Measurements from ENCODE around the gene BCL2L15.

The BCL2L15 gene

DNA sequence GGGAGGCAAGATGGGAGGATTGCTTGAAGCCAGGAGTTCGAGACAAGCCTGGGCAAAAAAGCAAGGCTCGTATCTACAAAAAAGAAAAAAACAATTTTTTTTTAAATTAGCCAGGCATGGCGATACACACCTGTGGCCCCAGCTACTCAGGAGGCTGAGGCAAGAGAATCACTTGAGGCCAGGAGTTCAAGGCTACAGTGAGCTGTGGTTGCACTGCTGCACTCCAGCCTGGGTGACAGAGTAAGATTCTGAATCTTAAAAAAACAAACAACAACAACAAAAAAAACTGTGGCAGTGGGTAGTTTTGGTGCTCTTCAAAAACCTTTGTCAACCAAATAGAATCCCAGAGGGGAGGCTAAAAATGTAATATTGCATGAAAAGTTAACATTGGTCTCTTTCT lies 16.6 kb downstream of the BCL2L15 start:
- H4K20me1 ChIP-seq (ENCODE audit: insufficient read depth, low read length), result no peaks in the 10 kb centered on the region
- peak; percentile 45 for DNase-seq
- H3K36me3 ChIP-seq (ENCODE audit: insufficient read depth, low read length), result no peaks in the 10 kb centered on the region
- peak overlapping the region; percentile 90 for H3K27ac ChIP-seq (ENCODE audit: low read length)
- no peak for ATAC-seq (ENCODE audit: insufficient read depth, low read depth)
- no peaks in the 10 kb centered on the region for H3K27me3 ChIP-seq (ENCODE audit: insufficient read depth, low read length, poor library complexity)
- H3K4me1 ChIP-seq (ENCODE audit: insufficient read depth, low read length), result peaks cover 66% of the 10 kb centered on the region
- peaks cover 46% of the 10 kb centered on the region for H3K79me2 ChIP-seq (ENCODE audit: insufficient read depth, low read length)
- peak overlapping the region; percentile 74 for H3K4me2 ChIP-seq (ENCODE audit: insufficient read depth, low read length)
- H3K9me3 ChIP-seq (ENCODE audit: insufficient read depth, low read length, severe bottlenecking), result no peaks in the 10 kb centered on the region
- TF ChIP-seq EZH2 (IDR thresholded peaks at IDR 0.05; ENCODE audit: borderline replicate concordance, low read depth, low read length, severe bottlenecking) (no peak), CTCF (IDR thresholded peaks at IDR 0.05; ENCODE audit: borderline replicate concordance, extremely low read depth, low read length, poor library complexity, severe bottlenecking) (no peak)
- H2AFZ ChIP-seq (ENCODE audit: low read depth, low read length), result no peak overlapping the region
- H3K9ac ChIP-seq (ENCODE audit: low read depth, low read length), result peak overlapping the region; percentile 69
- H3K4me3 ChIP-seq (ENCODE audit: low read depth in 1 of 2, low read length in 2 of 2), result peak overlapping the region; percentile 50 to 62; a peak in 3 of 4 replicates

DNA sequence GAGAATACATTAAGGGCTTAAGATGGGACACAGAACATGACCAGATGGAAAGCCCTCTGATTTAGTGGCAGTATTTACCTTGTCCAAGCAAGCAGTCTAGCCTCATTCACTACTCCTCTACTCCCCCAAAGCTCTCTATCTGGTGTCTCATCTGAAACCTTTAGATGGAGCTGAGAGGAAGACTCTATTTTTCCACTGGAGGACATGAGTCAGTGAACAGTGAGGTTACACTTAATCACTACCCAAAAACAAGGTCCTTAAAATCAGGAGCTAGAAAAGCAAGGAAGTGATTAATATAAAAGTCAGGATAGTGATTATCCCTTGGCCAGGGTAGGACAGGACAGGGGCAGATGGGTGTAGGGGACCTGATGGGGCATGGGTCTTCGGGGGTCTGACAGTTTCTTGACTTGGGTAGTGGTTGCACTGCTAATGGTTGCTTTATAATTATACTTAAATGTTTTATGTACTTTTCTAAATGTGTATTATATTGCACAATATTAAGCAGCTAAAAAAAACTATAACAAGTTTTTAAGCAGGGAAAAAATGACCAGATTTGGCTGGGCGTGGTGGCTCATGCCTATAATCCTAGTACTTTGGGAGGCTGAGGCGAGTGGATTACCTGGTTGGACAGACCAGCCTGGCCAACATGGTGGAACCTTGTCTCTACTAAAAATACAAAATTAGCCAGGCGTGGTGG lies 18.8 kb downstream of the BCL2L15 start:
- Histone ChIP-seq H3K4me2 (ENCODE audit: insufficient read depth, low read length) (peak overlapping the region; percentile 25), H3K4me3 (ENCODE audit: low read depth in 1 of 2, low read length in 2 of 2) (no peak overlapping the region), H3K27me3 (ENCODE audit: insufficient read depth, low read length, poor library complexity) (no peaks in the 10 kb centered on the region), H4K20me1 (ENCODE audit: insufficient read depth, low read length) (no peaks in the 10 kb centered on the region), H3K4me1 (ENCODE audit: insufficient read depth, low read length) (peaks cover 54% of the 10 kb centered on the region), H2AFZ (ENCODE audit: low read depth, low read length) (no peak overlapping the region), H3K79me2 (ENCODE audit: insufficient read depth, low read length) (peaks cover 46% of the 10 kb centered on the region), H3K27ac (ENCODE audit: low read length) (no peak overlapping the region; the same call in 1 of the 2 replicates), H3K36me3 (ENCODE audit: insufficient read depth, low read length) (0 out of 2 replicates have a peak, but pooled peaks cover under 1% of the 10 kb centered on the region), H3K9me3 (ENCODE audit: insufficient read depth, low read length, severe bottlenecking) (no peaks in the 10 kb centered on the region), H3K9ac (ENCODE audit: low read depth, low read length) (no peak overlapping the region)
- ATAC-seq (ENCODE audit: insufficient read depth, low read depth) (no peak), DNase-seq (no peak)
- TF ChIP-seq CTCF (IDR thresholded peaks at IDR 0.05; ENCODE audit: borderline replicate concordance, extremely low read depth, low read length, poor library complexity, severe bottlenecking) (no peak), EZH2 (IDR thresholded peaks at IDR 0.05; ENCODE audit: borderline replicate concordance, low read depth, low read length, severe bottlenecking) (no peak)

- no peak overlapping the region for H3K9ac ChIP-seq (ENCODE audit: low read depth, low read length)
- peaks cover 9% of the 10 kb centered on the region; the same call in 1 of the 2 replicates for H3K79me2 ChIP-seq (ENCODE audit: insufficient read depth, low read length)
- no peaks in the 10 kb centered on the region for H3K9me3 ChIP-seq (ENCODE audit: insufficient read depth, low read length, severe bottlenecking)
- H3K36me3 ChIP-seq (ENCODE audit: insufficient read depth, low read length), result peaks cover 27% of the 10 kb centered on the region
- H2AFZ ChIP-seq (ENCODE audit: low read depth, low read length), result no peak overlapping the region
- no peaks in the 10 kb centered on the region for H4K20me1 ChIP-seq (ENCODE audit: insufficient read depth, low read length)
- TF ChIP-seq CTCF (IDR thresholded peaks at IDR 0.05; ENCODE audit: borderline replicate concordance, extremely low read depth, low read length, poor library complexity, severe bottlenecking) (no peak), EZH2 (IDR thresholded peaks at IDR 0.05; ENCODE audit: borderline replicate concordance, low read depth, low read length, severe bottlenecking) (no peak)
- H3K27ac ChIP-seq (ENCODE audit: low read length), result no peak overlapping the region
- H3K4me2 ChIP-seq (ENCODE audit: insufficient read depth, low read length), result no peak overlapping the region
- DNase-seq, result no peak
- no peaks in the 10 kb centered on the region for H3K27me3 ChIP-seq (ENCODE audit: insufficient read depth, low read length, poor library complexity)
- H3K4me3 ChIP-seq (ENCODE audit: low read depth in 1 of 2, low read length in 2 of 2), result no peak overlapping the region
- no peak for ATAC-seq (ENCODE audit: insufficient read depth, low read depth)
- H3K4me1 ChIP-seq (ENCODE audit: insufficient read depth, low read length), result no peaks in the 10 kb centered on the region
These were observed 25.7 kb downstream of the BCL2L15 start for GRCh38 chr1:113861641-113862040.
